ENCODE data around the gene CDH4.

GRCh38 chr20:61445741-61446140 is 193.7 kb downstream of the CDH4 start:
- TF ChIP-seq CTCF (IDR thresholded peaks at IDR 0.05) (no peak), POLR2A (IDR thresholded peaks at IDR 0.05) (no peak), POLR2AphosphoS5 (IDR thresholded peaks at IDR 0.05) (no peak)

Measured in sigmoid colon (tissue), 4 donors.